ENCODE data around the gene IRAK3.

GRCh38 chr12:66275040-66275439, 86.0 kb downstream of the IRAK3 start:
- TF ChIP-seq CTCF (IDR thresholded peaks at IDR 0.05) (no peak), POLR2AphosphoS5 (IDR thresholded peaks at IDR 0.05) (no peak), POLR2A (IDR thresholded peaks at IDR 0.05) (no peak)
